Activated naive CD8-positive, alpha-beta T cell treated with anti-CD3 and anti-CD28 coated beads, Interleukin-2, amount 10 ng/mL, durations not matched to agents 7 days and 5 days (primary cell): ENCODE measurements around the gene NOS1AP. TPM values are rescaled to one million over a fixed set of nuclear protein-coding genes. Genes with fewer than 3 reads are reported as not detected.
"Not testable (repeated sequence)": the region's sequence is repeated elsewhere in the genome, so short reads cannot be mapped to it uniquely, and the experiment has no call there.

ENCODE experiments used
- ATAC-seq: fragments of 150-1000 bp; cut with Tn5 transposase; one replicate; pipeline ENCODE4 v1.10.0; 2021; ENCODE audit warnings: low read depth, moderate library complexity
- POLR2A ChIA-PET: fragments of 350-600 bp; sonication (Branson Sonifier 250); formaldehyde crosslinking; loops from one replicate; lab custom pipeline; 2021; ENCODE audit warnings: antibody characterized with exemption; lab: Charles Lee
- DNase-seq: peaks from one replicate; pipeline ENCODE4 v3.0.0; 2021
- H3K27ac Mint-ChIP-seq: one replicate; pipeline ENCODE4 v1.8.0; 2022; ENCODE audit warnings: mild to moderate bottlenecking, mixed read lengths
- H3K27me3 Mint-ChIP-seq: one replicate; pipeline ENCODE4 v1.8.0; 2022; ENCODE audit warnings: mild to moderate bottlenecking, moderate library complexity, mixed read lengths
- H3K36me3 Mint-ChIP-seq: one replicate; pipeline ENCODE4 v1.8.0; 2021; ENCODE audit warnings: mild to moderate bottlenecking, mixed read lengths
- H3K4me1 Mint-ChIP-seq: one replicate; pipeline ENCODE4 v1.8.0; 2021; ENCODE audit warnings: mixed read lengths
- H3K4me3 Mint-ChIP-seq: one replicate; pipeline ENCODE4 v1.8.0; 2022; ENCODE audit warnings: mild to moderate bottlenecking, moderate library complexity, mixed read lengths
- H3K9me3 Mint-ChIP-seq: one replicate; pipeline ENCODE4 v1.8.0; 2021; ENCODE audit warnings: mixed read lengths
- microRNA-seq: library from miRNA; unstranded; fragments of <30 nt; microRNA quantifications from one replicate; pipeline ENCODE4 v1.2.0, GENCODE V29; 2022
- total RNA-seq, 2 experiments: library from RNA; stranded (reverse); gene quantifications; one replicate each; pipeline ENCODE4 v1.2.3, GENCODE V29; 2021

NOS1AP gene
- total RNA-seq, 2 experiments from 2014 or later, result not detected

GRCh38 chr1:162406811-162407210, 337.3 kb downstream of the NOS1AP start:
- ATAC-seq, result no peak
- no peak for DNase-seq
- Mint-ChIP-seq H3K4me3 (no peak overlapping the region), H3K36me3 (no peaks in the 10 kb centered on the region), H3K4me1 (no peaks in the 10 kb centered on the region), H3K27ac (no peak overlapping the region), H3K9me3 (no peaks in the 10 kb centered on the region), H3K27me3 (peaks cover 14% of the 10 kb centered on the region)
- POLR2A ChIA-PET, result no interaction called here

- no peaks in the 10 kb centered on the region for H3K36me3 Mint-ChIP-seq
- ATAC-seq (no peak), DNase-seq (no peak)
- no peaks in the 10 kb centered on the region for H3K4me1 Mint-ChIP-seq
- H3K4me3 Mint-ChIP-seq, result no peak overlapping the region
- H3K9me3 Mint-ChIP-seq, result no peaks in the 10 kb centered on the region
- POLR2A ChIA-PET, result no interaction called here
- no peak overlapping the region for H3K27ac Mint-ChIP-seq
- peaks cover 11% of the 10 kb centered on the region for H3K27me3 Mint-ChIP-seq
These were observed 338.0 kb downstream of the NOS1AP start for GRCh38 chr1:162407539-162407938.

GRCh38 chr1:162412002-162412401, 342.5 kb downstream of the NOS1AP start, which contains the start of gene SH2D1B:
Gene SH2D1B (minus strand): TSS chr1:162412136. CDS start chr1:162412016, 120 bp downstream.
- no peaks in the 10 kb centered on the region for H3K36me3 Mint-ChIP-seq
- no peaks in the 10 kb centered on the region for H3K9me3 Mint-ChIP-seq
- H3K27ac Mint-ChIP-seq, result no peak within 1 kb of the TSS
- H3K4me3 Mint-ChIP-seq, result no peak within 1 kb of the TSS
- ATAC-seq (no peak), DNase-seq (no peak)
- POLR2A ChIA-PET, result no interaction called here
- no peaks in the 10 kb centered on the region for H3K4me1 Mint-ChIP-seq
- H3K27me3 Mint-ChIP-seq, result peaks cover 6% of the 10 kb centered on the region

- no peak overlapping the region for H3K4me3 Mint-ChIP-seq
- H3K27ac Mint-ChIP-seq, result no peak overlapping the region
- no peaks in the 10 kb centered on the region for H3K36me3 Mint-ChIP-seq
- DNase-seq (no peak), ATAC-seq (no peak)
- POLR2A ChIA-PET, result no interaction called here
- no peaks in the 10 kb centered on the region for H3K4me1 Mint-ChIP-seq
- peaks cover 6% of the 10 kb centered on the region for H3K27me3 Mint-ChIP-seq
- H3K9me3 Mint-ChIP-seq, result no peaks in the 10 kb centered on the region
These were observed 346.7 kb downstream of the NOS1AP start for GRCh38 chr1:162416215-162416614.

- DNase-seq (no peak), ATAC-seq (no peak)
- Mint-ChIP-seq H3K4me1 (peaks cover 3% of the 10 kb centered on the region), H3K27ac (no peak overlapping the region), H3K36me3 (no peaks in the 10 kb centered on the region), H3K9me3 (no peaks in the 10 kb centered on the region), H3K27me3 (peaks cover 6% of the 10 kb centered on the region), H3K4me3 (no peak overlapping the region)
- POLR2A ChIA-PET, result no interaction called here
These were observed 347.4 kb downstream of the NOS1AP start for GRCh38 chr1:162416909-162417308.

GRCh38 chr1:162417650-162418049, 348.2 kb downstream of the NOS1AP start:
- ATAC-seq (no peak), DNase-seq (no peak)
- peaks cover 3% of the 10 kb centered on the region for H3K4me1 Mint-ChIP-seq
- H3K36me3 Mint-ChIP-seq, result no peaks in the 10 kb centered on the region
- no peak overlapping the region for H3K4me3 Mint-ChIP-seq
- no peak overlapping the region for H3K27ac Mint-ChIP-seq
- POLR2A ChIA-PET, result no interaction called here
- no peaks in the 10 kb centered on the region for H3K9me3 Mint-ChIP-seq
- H3K27me3 Mint-ChIP-seq, result peaks cover 6% of the 10 kb centered on the region

GRCh38 chr1:162418584-162418983, 349.1 kb downstream of the NOS1AP start:
- H3K9me3 Mint-ChIP-seq, H3K4me1 Mint-ChIP-seq, H3K4me3 Mint-ChIP-seq, H3K36me3 Mint-ChIP-seq, DNase-seq, POLR2A ChIA-PET, ATAC-seq, H3K27ac Mint-ChIP-seq: not testable (repeated sequence)
- peaks cover 12% of the 10 kb centered on the region for H3K27me3 Mint-ChIP-seq

GRCh38 chr1:162419450-162419931, 350.0 kb downstream of the NOS1AP start:
- H3K4me3 Mint-ChIP-seq, H3K27ac Mint-ChIP-seq, POLR2A ChIA-PET, H3K36me3 Mint-ChIP-seq, H3K9me3 Mint-ChIP-seq, ATAC-seq, H3K4me1 Mint-ChIP-seq, DNase-seq: not testable (repeated sequence)
- peaks cover 14% of the 10 kb centered on the region for H3K27me3 Mint-ChIP-seq

Small RNA genes within 50 kb of the gene (microRNA-seq; reads per million reads assigned to microRNA genes)
- not detected for gene MIR4654
- not detected for gene MIR556

Other genes starting within 250 kb of the NOS1AP start
- under 1 TPM; 0.14 to 0.82 TPM for gene OLFML2B, start 45.8 kb upstream of the NOS1AP start, total RNA-seq